HepG2 (cell line): ENCODE results near the gene CNTRL. TPM values are rescaled to one million over a fixed set of nuclear protein-coding genes. Genes with fewer than 3 reads are reported as not detected.

ENCODE experiments used
- CSRNP1 ChIP-seq: sonication (generic); formaldehyde crosslinking; IDR thresholded peaks from 2 replicates; pipeline ENCODE4 v1.8.1; 2023; ENCODE audit warnings: mild to moderate bottlenecking, missing genetic modification reagents
- FOSL2 ChIP-seq: sonication (generic); formaldehyde crosslinking; IDR thresholded peaks from 2 replicates; pipeline ENCODE4 v1.4.0; 2020; ENCODE audit warnings: missing genetic modification reagents
- FOXA3 ChIP-seq: IDR thresholded peaks from 2 replicates; pipeline ENCODE4 v1.6.1; 2016; ENCODE audit warnings: missing genetic modification reagents, missing compliant biosample characterization
- GZF1 ChIP-seq: sonication (generic); formaldehyde crosslinking; IDR thresholded peaks from 2 replicates; pipeline ENCODE4 v1.5.1; 2020; ENCODE audit warnings: mild to moderate bottlenecking, missing genetic modification reagents
- HNF4G ChIP-seq, 2 experiments: sonication (generic) in 1 of 2; formaldehyde crosslinking in 1 of 2; IDR thresholded peaks; 2 replicates each; pipeline versions ENCODE4 v1.4.0 to v1.6.1; 2011 to 2020; ENCODE audit warnings: borderline replicate concordance in 2 of 2, low read depth in 2 of 2, mild to moderate bottlenecking in 2 of 2, low read length in 1 of 2, missing genetic modification reagents in 1 of 2, moderate library complexity in 1 of 2
- KDM5A ChIP-seq: fragments of 200-600 bp; sonication (generic); IDR thresholded peaks from 2 replicates; pipeline ENCODE4 v1.7.0; 2018; ENCODE audit warnings: antibody characterized with exemption, mild to moderate bottlenecking, low read length, borderline replicate concordance
- MAFF ChIP-seq: IDR thresholded peaks from 2 replicates; pipeline ENCODE4 v1.6.1; 2011; ENCODE audit warnings: low read depth, low read length, improper control_type of control experiment
- MAFK ChIP-seq, 2 experiments: IDR thresholded peaks in 1 of 2; conservative IDR thresholded peaks in 1 of 2; 2 replicates each; pipeline ENCODE4 v1.6.1; 2011; ENCODE audit warnings: improper control_type of control experiment in 2 of 2, low read length in 2 of 2
- MED1 ChIP-seq: sonication (generic); formaldehyde crosslinking; IDR thresholded peaks from 2 replicates; pipeline ENCODE4 v1.4.0; 2020; ENCODE audit warnings: missing genetic modification reagents
- MEF2D ChIP-seq: sonication (generic); formaldehyde crosslinking; IDR thresholded peaks from 2 replicates; pipeline ENCODE4 v1.5.1; 2020; ENCODE audit warnings: mild to moderate bottlenecking, missing genetic modification reagents
- MIER3 ChIP-seq: IDR thresholded peaks from 2 replicates; pipeline ENCODE4 v1.6.1; 2016; ENCODE audit warnings: missing compliant biosample characterization, borderline replicate concordance
- MIXL1 ChIP-seq: IDR thresholded peaks from 2 replicates; pipeline ENCODE4 v1.6.1; 2016
- NCOA2 ChIP-seq: sonication (generic); formaldehyde crosslinking; IDR thresholded peaks from 2 replicates; pipeline ENCODE4 v1.8.0; 2022; ENCODE audit warnings: inconsistent platforms
- NCOR1 ChIP-seq: fragments of 200-600 bp; sonication (generic); IDR thresholded peaks from 2 replicates; pipeline ENCODE4 v1.7.0; 2017; ENCODE audit warnings: antibody characterized with exemption, low read length, borderline replicate concordance
- NR2C2 ChIP-seq: sonication (generic); formaldehyde crosslinking; IDR thresholded peaks from 2 replicates; pipeline ENCODE4 v1.4.0; 2020; ENCODE audit warnings: missing genetic modification reagents, mild to moderate bottlenecking, moderate library complexity, borderline replicate concordance
- POGZ ChIP-seq: sonication (generic); formaldehyde crosslinking; IDR thresholded peaks from 2 replicates; pipeline ENCODE4 v1.4.0; 2020; ENCODE audit warnings: mild to moderate bottlenecking, missing genetic modification reagents
- SMAD3 ChIP-seq: sonication (generic); formaldehyde crosslinking; IDR thresholded peaks from 2 replicates; pipeline ENCODE4 v1.4.0; 2020; ENCODE audit warnings: missing genetic modification reagents
- SMARCC2 ChIP-seq: fragments of 450-650 bp; IDR thresholded peaks from 2 replicates; pipeline ENCODE4 v1.6.1; 2017; ENCODE audit warnings: antibody characterized with exemption, mild to moderate bottlenecking
- TEAD3 ChIP-seq: optimal IDR thresholded peaks from 2 replicates; pipeline ENCODE3; 2016; ENCODE audit warnings: borderline replicate concordance
- ZBTB2 ChIP-seq: sonication (generic); formaldehyde crosslinking; IDR thresholded peaks from 2 replicates; pipeline ENCODE4 v1.8.0; 2022; ENCODE audit warnings: low read depth, missing genetic modification reagents
- ZMYM4 ChIP-seq: sonication (generic); formaldehyde crosslinking; IDR thresholded peaks from 2 replicates; pipeline ENCODE4 v1.8.1; 2023; ENCODE audit warnings: mild to moderate bottlenecking, missing genetic modification reagents
- ZNF609 ChIP-seq: sonication (generic); formaldehyde crosslinking; IDR thresholded peaks from 2 replicates; pipeline ENCODE4 v1.4.0; 2020; ENCODE audit warnings: mild to moderate bottlenecking, missing genetic modification reagents, borderline replicate concordance
- polyA plus RNA-seq, 8 experiments: library from polyadenylated mRNA; depleted of rRNA in 3 of 8; stranded (reverse) in 7 of 8; unstranded in 1 of 8; fragments of >200 nt; fragmentation: Illumina TruSeq in 4 of 8; extraction: Trizol in 4 of 8; gene quantifications; 2 replicates each; pipeline versions ENCODE4 v1.2.1 to v1.2.3, GENCODE V29; 2011 to 2016; ENCODE audit warnings: low read depth in 4 of 8, missing spikeins in 1 of 8, mixed read lengths in 1 of 8; ENCODE audit not compliant: insufficient read depth in 1 of 8
- total RNA-seq, 5 experiments: library from RNA; depleted of rRNA; stranded (reverse); fragments of >200 nt; fragmentation: Illumina TruSeq; extraction: Trizol; gene quantifications; 2 replicates each; pipeline ENCODE4 v1.2.3, GENCODE V29; 2016; ENCODE audit warnings: low read depth in 1 of 5

CNTRL gene
- total and polyA plus RNA-seq, 2 of the 13 experiments (the other 11 are each of a cell fraction or from before 2014, with no cell fraction given), result 7.5 to 11.8 TPM

- TF ChIP-seq CSRNP1 (CRISPR knock-in tag) (no peak), NCOR1 (0 out of 2 replicates have a peak, but pooled peaks have one; percentile 28), MIER3 (CRISPR knock-in tag) (peak; percentile 70; the same call in 1 of the 2 replicates), NR2C2 (CRISPR knock-in tag) (peak; percentile 30; the same call in 1 of the 2 replicates), NCOA2 (peak; percentile 37), TEAD3 (CRISPR knock-in tag) (peak; percentile 77), SMARCC2 (no peak), FOSL2 (CRISPR knock-in tag) (peak; percentile 38; the same call in 1 of the 2 replicates), MAFK (conservative IDR thresholded peaks at IDR 0.05 in 1 of 2, IDR thresholded peaks at IDR 0.05 in 1 of 2; ENCODE audit: low read length in 2 of 2) (peak; percentile 31 to 59; a peak in 2 of 4 replicates), POGZ (CRISPR knock-in tag) (peak; percentile 19; the same call in 1 of the 2 replicates), SMAD3 (CRISPR knock-in tag) (0 out of 2 replicates have a peak, but pooled peaks have one; percentile 39), HNF4G (IDR thresholded peaks at IDR 0.05; ENCODE audit: borderline replicate concordance, low read depth, low read length) (peak; percentile 32; the same call in 1 of the 2 replicates), HNF4G (CRISPR knock-in tag; IDR thresholded peaks at IDR 0.05; ENCODE audit: borderline replicate concordance, low read depth) (no peak), ZMYM4 (CRISPR knock-in tag) (0 out of 2 replicates have a peak, but pooled peaks have one; percentile 31), MAFF (peak; percentile 60), FOXA3 (CRISPR knock-in tag) (peak; percentile 72), MEF2D (CRISPR knock-in tag) (no peak), KDM5A (no peak), MIXL1 (CRISPR knock-in tag) (peak; percentile 15; the same call in 1 of the 2 replicates), ZBTB2 (CRISPR knock-in tag) (no peak), MED1 (CRISPR knock-in tag) (peak; percentile 63), GZF1 (peak; percentile 97), ZNF609 (CRISPR knock-in tag) (peak; percentile 15; the same call in 1 of the 2 replicates)
Observed at GRCh38 chr9:121183666-121184423, 109.1 kb downstream of the CNTRL start (continued).
